ENCODE measurements around the gene ITSN2.
"Not testable (repeated sequence)": the region's sequence is repeated elsewhere in the genome, so short reads cannot be mapped to it uniquely, and the experiment has no call there.

The ITSN2 gene

GRCh38 chr2:24360050-24360962 lies at the start of gene ITSN2:
Gene ITSN2, minus strand, starts transcription at chr2:24360536. Its CDS starts 32,454 bp downstream, at chr2:24328082.
- DNase-seq, result peak; percentile 50

GRCh38 chr2:24409171-24409570 lies 48.8 kb upstream of the ITSN2 start:
- DNase-seq, result no peak

- not testable (repeated sequence) for DNase-seq
Observed at GRCh38 chr2:24408704-24409103, 48.4 kb upstream of the ITSN2 start.

- DNase-seq, result no peak
Observed at GRCh38 chr2:24404491-24404921, 44.2 kb upstream of the ITSN2 start.

- no peak for DNase-seq
Observed at GRCh38 chr2:24403832-24404212, 43.5 kb upstream of the ITSN2 start.

- DNase-seq, result no peak
Observed at GRCh38 chr2:24403168-24403831, 43.0 kb upstream of the ITSN2 start.

- DNase-seq, result no peak
Observed at GRCh38 chr2:24402242-24403097, 42.1 kb upstream of the ITSN2 start.

GRCh38 chr2:24400207-24400907 lies 40.0 kb upstream of the ITSN2 start:
- DNase-seq, result no peak

- peak; percentile 26 for DNase-seq
Observed at GRCh38 chr2:24399434-24400206, 39.3 kb upstream of the ITSN2 start.

GRCh38 chr2:24394998-24395397 lies 34.7 kb upstream of the ITSN2 start:
- no peak for DNase-seq

- no peak for DNase-seq
Observed at GRCh38 chr2:24392542-24393059, 32.3 kb upstream of the ITSN2 start.

- DNase-seq, result no peak
Observed at GRCh38 chr2:24385366-24385765, 25.0 kb upstream of the ITSN2 start.

- DNase-seq, result peak; percentile 59
Observed at GRCh38 chr2:24382363-24383073, 22.2 kb upstream of the ITSN2 start.

- no peak for DNase-seq
Observed at GRCh38 chr2:24380820-24381219, 20.5 kb upstream of the ITSN2 start.

GRCh38 chr2:24375349-24376087 lies 15.2 kb upstream of the ITSN2 start:
- DNase-seq, result no peak

- DNase-seq, result no peak
Observed at GRCh38 chr2:24374301-24374700, 14.0 kb upstream of the ITSN2 start.

GRCh38 chr2:24372033-24372432 lies 11.7 kb upstream of the ITSN2 start:
- no peak for DNase-seq

GRCh38 chr2:24365826-24366225 lies 5.5 kb upstream of the ITSN2 start:
- no peak for DNase-seq

GRCh38 chr2:24365051-24365450 lies 4.7 kb upstream of the ITSN2 start:
- DNase-seq, result no peak

- no peak for DNase-seq
Observed at GRCh38 chr2:24363301-24363700, 3.0 kb upstream of the ITSN2 start.
